HepG2 (cell line): ENCODE measurements around the gene AHSG. TPM values are rescaled to one million over a fixed set of nuclear protein-coding genes. Genes with fewer than 3 reads are reported as not detected.
A peak's percentile ranks its signal among the peaks of the same experiment; 100 is the strongest.

Experiments used
- ATF7-NPFF ChIP-seq: sonication (generic); formaldehyde crosslinking; IDR thresholded peaks from 2 replicates; pipeline ENCODE4 v1.8.1; 2023; ENCODE audit warnings: mild to moderate bottlenecking, low read depth, missing genetic modification reagents, moderate library complexity
- NAIF1 ChIP-seq: sonication (generic); formaldehyde crosslinking; IDR thresholded peaks from 2 replicates; pipeline ENCODE4 v1.5.0; 2020; ENCODE audit warnings: mild to moderate bottlenecking, missing genetic modification reagents, borderline replicate concordance
- NFKBIZ ChIP-seq: IDR thresholded peaks from 2 replicates; pipeline ENCODE4 v1.6.1; 2018; ENCODE audit warnings: missing genetic modification reagents, missing compliant biosample characterization
- SMAD3 ChIP-seq: sonication (generic); formaldehyde crosslinking; IDR thresholded peaks from 2 replicates; pipeline ENCODE4 v1.4.0; 2020; ENCODE audit warnings: missing genetic modification reagents
- SP5 ChIP-seq: IDR thresholded peaks from 2 replicates; pipeline ENCODE4 v1.6.1; 2016; ENCODE audit warnings: low read depth, borderline replicate concordance
- SRF ChIP-seq: IDR thresholded peaks from 2 replicates; pipeline ENCODE4 v1.6.1; 2011; ENCODE audit warnings: mild to moderate bottlenecking, low read depth, low read length, moderate library complexity
- ZFP37 ChIP-seq: sonication (generic); formaldehyde crosslinking; IDR thresholded peaks from 2 replicates; pipeline ENCODE4 v1.4.0; 2020; ENCODE audit warnings: missing genetic modification reagents, borderline replicate concordance
- ZFP41 ChIP-seq: sonication (generic); formaldehyde crosslinking; IDR thresholded peaks from 2 replicates; pipeline ENCODE4 v1.4.0; 2020; ENCODE audit warnings: mild to moderate bottlenecking, missing genetic modification reagents, borderline replicate concordance
- ZFY ChIP-seq: sonication (generic); formaldehyde crosslinking; IDR thresholded peaks from 2 replicates; pipeline ENCODE4 v1.4.0; 2020; ENCODE audit warnings: missing genetic modification reagents
- ZNF205 ChIP-seq: IDR thresholded peaks from 2 replicates; pipeline ENCODE4 v1.6.1; 2018; ENCODE audit warnings: missing biosample characterization, missing genetic modification reagents
- ZNF615 ChIP-seq: sonication (generic); formaldehyde crosslinking; IDR thresholded peaks from 2 replicates; pipeline ENCODE4 v1.5.0; 2020; ENCODE audit warnings: mild to moderate bottlenecking, missing genetic modification reagents, borderline replicate concordance
- ZNF792 ChIP-seq: IDR thresholded peaks from 2 replicates; pipeline ENCODE4 v1.6.1; 2016
- ZSCAN20 ChIP-seq: sonication (generic); formaldehyde crosslinking; IDR thresholded peaks from 2 replicates; pipeline ENCODE4 v1.4.0; 2020; ENCODE audit warnings: missing genetic modification reagents, mild to moderate bottlenecking, borderline replicate concordance
- polyA plus RNA-seq, 8 experiments: library from polyadenylated mRNA; depleted of rRNA in 3 of 8; stranded (reverse) in 7 of 8; unstranded in 1 of 8; fragments of >200 nt; fragmentation: Illumina TruSeq in 4 of 8; extraction: Trizol in 4 of 8; gene quantifications; 2 replicates each; pipeline versions ENCODE4 v1.2.1 to v1.2.3, GENCODE V29; 2011 to 2016; ENCODE audit warnings: low read depth in 4 of 8, missing spikeins in 1 of 8, mixed read lengths in 1 of 8; ENCODE audit not compliant: insufficient read depth in 1 of 8
- total RNA-seq, 5 experiments: library from RNA; depleted of rRNA; stranded (reverse); fragments of >200 nt; fragmentation: Illumina TruSeq; extraction: Trizol; gene quantifications; 2 replicates each; pipeline ENCODE4 v1.2.3, GENCODE V29; 2016; ENCODE audit warnings: low read depth in 1 of 5
- TF ChIP-seq, protein P1 (sequence below): sonication (generic); formaldehyde crosslinking; IDR thresholded peaks from 2 replicates; pipeline ENCODE4 v1.5.0; 2020; ENCODE audit warnings: mild to moderate bottlenecking, missing genetic modification reagents

AHSG gene
- total and polyA plus RNA-seq, 2 of the 13 experiments (the other 11 are each of a cell fraction or from before 2014, with no cell fraction given): 2,043 to 19,152 TPM

- no peak for TF ChIP-seq ZFP41 (CRISPR knock-in tag)
- no peak for TF ChIP-seq ZSCAN20 (CRISPR knock-in tag)
- no peak for TF ChIP-seq SRF
- no peak for TF ChIP-seq SMAD3
- TF ChIP-seq ZNF615 (CRISPR knock-in tag): 0 out of 2 replicates have a peak, but pooled peaks have one; percentile 36
- TF ChIP-seq ZNF205 (CRISPR knock-in tag): no peak
- TF ChIP-seq NAIF1: 0 out of 2 replicates have a peak, but pooled peaks have one; percentile 16
- 0 out of 2 replicates have a peak, but pooled peaks have one; percentile 16 for TF ChIP-seq ZNF792 (CRISPR knock-in tag)
- peak; percentile 25 for TF ChIP-seq SP5 (CRISPR knock-in tag)
- no peak for TF ChIP-seq NFKBIZ (CRISPR knock-in tag)
- TF ChIP-seq, protein P1, sequence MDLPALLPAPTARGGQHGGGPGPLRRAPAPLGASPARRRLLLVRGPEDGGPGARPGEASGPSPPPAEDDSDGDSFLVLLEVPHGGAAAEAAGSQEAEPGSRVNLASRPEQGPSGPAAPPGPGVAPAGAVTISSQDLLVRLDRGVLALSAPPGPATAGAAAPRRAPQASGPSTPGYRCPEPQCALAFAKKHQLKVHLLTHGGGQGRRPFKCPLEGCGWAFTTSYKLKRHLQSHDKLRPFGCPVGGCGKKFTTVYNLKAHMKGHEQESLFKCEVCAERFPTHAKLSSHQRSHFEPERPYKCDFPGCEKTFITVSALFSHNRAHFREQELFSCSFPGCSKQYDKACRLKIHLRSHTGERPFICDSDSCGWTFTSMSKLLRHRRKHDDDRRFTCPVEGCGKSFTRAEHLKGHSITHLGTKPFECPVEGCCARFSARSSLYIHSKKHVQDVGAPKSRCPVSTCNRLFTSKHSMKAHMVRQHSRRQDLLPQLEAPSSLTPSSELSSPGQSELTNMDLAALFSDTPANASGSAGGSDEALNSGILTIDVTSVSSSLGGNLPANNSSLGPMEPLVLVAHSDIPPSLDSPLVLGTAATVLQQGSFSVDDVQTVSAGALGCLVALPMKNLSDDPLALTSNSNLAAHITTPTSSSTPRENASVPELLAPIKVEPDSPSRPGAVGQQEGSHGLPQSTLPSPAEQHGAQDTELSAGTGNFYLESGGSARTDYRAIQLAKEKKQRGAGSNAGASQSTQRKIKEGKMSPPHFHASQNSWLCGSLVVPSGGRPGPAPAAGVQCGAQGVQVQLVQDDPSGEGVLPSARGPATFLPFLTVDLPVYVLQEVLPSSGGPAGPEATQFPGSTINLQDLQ (CRISPR knock-in tag): no peak
- peak; percentile 55; the same call in 1 of the 2 replicates for TF ChIP-seq ZFP37 (CRISPR knock-in tag)
- no peak for TF ChIP-seq ZFY (CRISPR knock-in tag)
- TF ChIP-seq ATF7-NPFF: no peak
- TF ChIP-seq, all 625 proteins: peak for 41
These were observed 6.9 kb downstream of the AHSG start (continued) for GRCh38 chr3:186619787-186620212.
